OCI-LY3 (cell line): ENCODE measurements around the gene DSTYK.

Experiments
- EZH2phosphoT487 ChIP-seq: fragments of 200-600 bp; shearing (Covaris generic); IDR thresholded peaks from 2 replicates; pipeline ENCODE4 v1.6.1; 2018; ENCODE audit warnings: antibody characterized with exemption, mixed run types, low read depth
- TF ChIP-seq, protein P1 (sequence below): fragments of 200-600, 300-600 bp; sonication (generic); IDR thresholded peaks from 2 replicates; pipeline ENCODE4 v1.5.1; 2014; ENCODE audit warnings: antibody characterized with exemption, low read length, low read depth

- TF ChIP-seq, protein P1, sequence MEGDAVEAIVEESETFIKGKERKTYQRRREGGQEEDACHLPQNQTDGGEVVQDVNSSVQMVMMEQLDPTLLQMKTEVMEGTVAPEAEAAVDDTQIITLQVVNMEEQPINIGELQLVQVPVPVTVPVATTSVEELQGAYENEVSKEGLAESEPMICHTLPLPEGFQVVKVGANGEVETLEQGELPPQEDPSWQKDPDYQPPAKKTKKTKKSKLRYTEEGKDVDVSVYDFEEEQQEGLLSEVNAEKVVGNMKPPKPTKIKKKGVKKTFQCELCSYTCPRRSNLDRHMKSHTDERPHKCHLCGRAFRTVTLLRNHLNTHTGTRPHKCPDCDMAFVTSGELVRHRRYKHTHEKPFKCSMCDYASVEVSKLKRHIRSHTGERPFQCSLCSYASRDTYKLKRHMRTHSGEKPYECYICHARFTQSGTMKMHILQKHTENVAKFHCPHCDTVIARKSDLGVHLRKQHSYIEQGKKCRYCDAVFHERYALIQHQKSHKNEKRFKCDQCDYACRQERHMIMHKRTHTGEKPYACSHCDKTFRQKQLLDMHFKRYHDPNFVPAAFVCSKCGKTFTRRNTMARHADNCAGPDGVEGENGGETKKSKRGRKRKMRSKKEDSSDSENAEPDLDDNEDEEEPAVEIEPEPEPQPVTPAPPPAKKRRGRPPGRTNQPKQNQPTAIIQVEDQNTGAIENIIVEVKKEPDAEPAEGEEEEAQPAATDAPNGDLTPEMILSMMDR: no peak
- no peak for TF ChIP-seq EZH2phosphoT487
Observed at GRCh38 chr1:205162301-205162700, 49.2 kb downstream of the DSTYK start.
